Pons (tissue), 1 donor: ENCODE results near the gene TNFRSF18.

ENCODE experiments used
- DNase-seq: peaks from one replicate; pipeline ENCODE4 v3.0.0-alpha.2; 2016; ENCODE audit warnings: low spot score

Gene TNFRSF18

GRCh38 chr1:1211541-1212441, 5.4 kb upstream of the TNFRSF18 start:
- no peak for DNase-seq

- DNase-seq = no peak
Observed at GRCh38 chr1:1210726-1211540, 4.5 kb upstream of the TNFRSF18 start.

- no peak for DNase-seq
Observed at GRCh38 chr1:1208713-1209433, 2.5 kb upstream of the TNFRSF18 start.

- DNase-seq = no peak
Observed at GRCh38 chr1:1207571-1207892, 1.1 kb upstream of the TNFRSF18 start.

- no peak for DNase-seq
Observed at GRCh38 chr1:1206966-1207531, 657 bp upstream of the TNFRSF18 start.

GRCh38 chr1:1205769-1206375, 520 bp downstream of the TNFRSF18 start:
- no peak for DNase-seq

- DNase-seq = no peak
Observed at GRCh38 chr1:1204998-1205768, 1.2 kb downstream of the TNFRSF18 start.

GRCh38 chr1:1204425-1204920, 1.9 kb downstream of the TNFRSF18 start:
- DNase-seq = no peak

- DNase-seq = no peak
Observed at GRCh38 chr1:1203561-1204424, 2.6 kb downstream of the TNFRSF18 start.

- DNase-seq = no peak
Observed at GRCh38 chr1:1202831-1203560, 3.4 kb downstream of the TNFRSF18 start.

- DNase-seq = no peak
Observed at GRCh38 chr1:1200876-1201810, 5.2 kb downstream of the TNFRSF18 start.

- DNase-seq = no peak
Observed at GRCh38 chr1:1199961-1200875, 6.2 kb downstream of the TNFRSF18 start.

GRCh38 chr1:1199141-1199960, 7.0 kb downstream of the TNFRSF18 start:
- no peak for DNase-seq

- no peak for DNase-seq
Observed at GRCh38 chr1:1198423-1199140, 7.8 kb downstream of the TNFRSF18 start.
